ENCODE data around the gene SLC48A1. TPM values are rescaled to one million over a fixed set of nuclear protein-coding genes. Genes with fewer than 3 reads are reported as not detected.
A peak's percentile ranks its signal among the peaks of the same experiment; 100 is the strongest.

Gene SLC48A1
- total and polyA plus RNA-seq, 2 donors (not counting 3 experiments of a cell fraction or from before 2014, with no cell fraction given) = 17.3 to 20.3 TPM

- H3K27me3 ChIP-seq (ENCODE audit: control insufficient read depth in 2 of 2, insufficient read depth in 2 of 2, low read length in 2 of 2) = no peaks in the 10 kb centered on the region
- H3K36me3 ChIP-seq (ENCODE audit: control insufficient read depth in 2 of 2, extremely low read depth in 1 of 2, insufficient read depth in 2 of 2, low read length in 2 of 2) = peaks cover 10 to 11% of the 10 kb centered on the region in 2 experiments
- no TSS peak for BruUV-seq (replicated peaks)
- H2AFZ ChIP-seq (ENCODE audit: low read depth, low read length) = no peak overlapping the region
- H4K20me1 ChIP-seq (replicated peaks; ENCODE audit: control insufficient read depth, extremely low read depth, insufficient read depth, low read length) = peaks cover 6% of the 10 kb centered on the region
- TF ChIP-seq MAX (IDR thresholded peaks at IDR 0.05; ENCODE audit: insufficient read depth, insufficient read length) (no peak), EZH2 (IDR thresholded peaks at IDR 0.05; ENCODE audit: borderline replicate concordance, low read depth, low read length, severe bottlenecking) (no peak), CTCF (IDR thresholded peaks at IDR 0.05; ENCODE audit: extremely low read depth in 1 of 2, insufficient read depth in 1 of 2, low read depth in 1 of 2, low read length in 2 of 2) (no peak), POLR2A (IDR thresholded peaks at IDR 0.05; ENCODE audit: low read depth, low read length) (no peak), FOS (IDR thresholded peaks at IDR 0.05; ENCODE audit: borderline replicate concordance, insufficient read depth, low read length) (no peak), POLR2AphosphoS5 (IDR thresholded peaks at IDR 0.05; ENCODE audit: insufficient read depth, low read depth, low read length) (no peak), GATA2 (IDR thresholded peaks at IDR 0.05; ENCODE audit: insufficient read depth, insufficient read length, low read depth, low read length) (no peak), JUN (IDR thresholded peaks at IDR 0.05; ENCODE audit: borderline replicate concordance, insufficient read depth, insufficient read length, low read depth) (no peak), MYC (IDR thresholded peaks at IDR 0.05; ENCODE audit: low read depth, low read length) (no peak)
- H3K4me3 ChIP-seq (replicated peaks in 1 of 3; ENCODE audit: insufficient read depth in 1 of 3, low read depth in 1 of 3, low read length in 3 of 3) = no peak overlapping the region
- H3K27ac ChIP-seq (ENCODE audit: insufficient read depth, low read depth, low read length) = peak overlapping the region; percentile 83
- H3K4me2 ChIP-seq (ENCODE audit: insufficient read depth, low read length) = no peak overlapping the region
- POLR2A ChIA-PET = interaction anchor here (1.6 to 2.7 kb wide), 2 partner anchors 10 to 13 kb away, joined by 7 to 17 read pairs; no protein-coding TSS in a partner anchor
- peaks cover 100% of the 10 kb centered on the region for H3K79me2 ChIP-seq (ENCODE audit: control insufficient read depth, insufficient read depth, low read length)
- no peaks in the 10 kb centered on the region for H3K9me1 ChIP-seq (replicated peaks; ENCODE audit: control insufficient read depth, extremely low read depth, insufficient read depth, low read length)
- DNase-seq (ENCODE audit: low read depth, low spot score) (no peak), FAIRE-seq (no peak)
- H3K4me1 ChIP-seq (ENCODE audit: control insufficient read depth, extremely low read depth, insufficient read depth, low read length) = peaks cover 91% of the 10 kb centered on the region
- no peaks in the 10 kb centered on the region for H3K9me3 ChIP-seq (replicated peaks; ENCODE audit: control insufficient read depth, insufficient read depth, low read length)
- intact Hi-C loops (cut with micrococcal nuclease) (no loop called here), dilution Hi-C loops (cut with MboI; ENCODE audit: extremely low pct_ligation_motif_present, low sequenced_read_pairs) (no loop called here)
- H3K9ac ChIP-seq (replicated peaks; ENCODE audit: extremely low read depth, insufficient read depth, low read length) = no peak overlapping the region
- CTCF ChIA-PET = interaction anchor here (0.6 to 12.5 kb wide), 8 partner anchors 9 to 90 kb away, joined by 3 to 229 read pairs (median 4); partner anchors contain the start of gene SLC48A1
These were observed 34.3 kb downstream of the SLC48A1 start for GRCh38 chr12:47807338-47807737.

All from endothelial cell of umbilical vein (primary cell).